ENCODE results near the gene HADHB. TPM values are rescaled to one million over a fixed set of nuclear protein-coding genes. Genes with fewer than 3 reads are reported as not detected.

HADHB gene
- total and polyA plus RNA-seq, 10 of the 15 experiments (the other 5 are each of a cell fraction or from before 2014, with no cell fraction given): 53.7 to 145 (median 85.5) TPM

- peak; percentile 29; the same call in 1 of the 2 replicates for TF ChIP-seq MXI1 (IDR thresholded peaks at IDR 0.05; ENCODE audit: low read depth, low read length)
- TF ChIP-seq RAD51 (IDR thresholded peaks at IDR 0.05): peak; percentile 80
Measured at GRCh38 chr2:26245231-26245732, 543 bp downstream of the HADHB start (continued).

- BruUV-seq (replicated peaks): no TSS peak
- peak overlapping the region; percentile 82 for H3K4me2 ChIP-seq (ENCODE audit: control insufficient read depth, insufficient read depth)
- no peak overlapping the region for H2AFZ ChIP-seq (ENCODE audit: control insufficient read depth, low read depth, low read length)
- H3K79me2 ChIP-seq (ENCODE audit: control insufficient read depth, insufficient read depth, low read length): peaks cover 92% of the 10 kb centered on the region
- H3K36me3 ChIP-seq (ENCODE audit: control insufficient read depth in 2 of 2, insufficient read depth in 2 of 2, low read length in 1 of 2): no peaks in the 10 kb centered on the region
- ATAC-seq: peak; percentile 70
- H3K4me1 ChIP-seq (ENCODE audit: control insufficient read depth, insufficient read depth, low read length): peaks cover 16% of the 10 kb centered on the region
- H3K27me3 ChIP-seq (replicated peaks in 1 of 2; ENCODE audit: control insufficient read depth in 2 of 2, insufficient read depth in 2 of 2, low read length in 1 of 2): no peaks in the 10 kb centered on the region
- ChIA-PET SMC1A (ENCODE audit: uncharacterized antibody, unreplicated experiment) (interaction anchor here (0.6 to 8.9 kb wide), 13 partner anchors 8 to 953 kb away, joined by 3 to 71 read pairs (median 5); partner anchors contain the start of gene ADGRF3), RAD21 (ENCODE audit: unreplicated experiment) (interaction anchor here (0.8 to 4.9 kb wide), 6 partner anchors 21 to 101 kb away, joined by 4 to 41 read pairs (median 5); partner anchors contain the start of genes ADGRF3 and SELENOI), POLR2A (interaction anchor here (0.5 to 5.1 kb wide), 11 partner anchors 15 to 1135 kb away, joined by 3 to 35 read pairs (median 6); partner anchors contain the start of genes ADGRF3, RAB10, SELENOI and ZNF513), CTCF (interaction anchor here (1.0 to 2.9 kb wide), 5 partner anchors 14 to 224 kb away, joined by 3 to 12 read pairs (median 4); no protein-coding TSS in a partner anchor)
- in situ Hi-C loops (cut with MboI) (no loop called here), intact Hi-C loops (cut with micrococcal nuclease; ENCODE audit: unreplicated experiment) (loop anchor here (2.0 kb wide), 1 partner anchor 85 kb away; no protein-coding TSS in a partner anchor)
- peak overlapping the region; percentile 92 for H3K4me3 ChIP-seq
- H3K9me3 ChIP-seq (replicated peaks; ENCODE audit: control insufficient read depth, insufficient read depth, low read length): no peaks in the 10 kb centered on the region; the same call in 2 of the 3 replicates
- no peaks in the 10 kb centered on the region for H4K20me1 ChIP-seq (ENCODE audit: control insufficient read depth, insufficient read depth)
- H3K9ac ChIP-seq (ENCODE audit: control insufficient read depth, insufficient read depth, low read length): peak overlapping the region; percentile 94
- FAIRE-seq: peak; percentile 61
- peak; percentile 53 for DNase-seq (ENCODE audit: low read depth, low spot score)
- TF ChIP-seq ZBED1 (IDR thresholded peaks at IDR 0.05; ENCODE audit: borderline replicate concordance): peak; percentile 27; the same call in 1 of the 2 replicates
- TF ChIP-seq JUNB (IDR thresholded peaks at IDR 0.05): peak; percentile 63; the same call in 1 of the 2 replicates
- peak; percentile 71; the same call in 1 of the 2 replicates for TF ChIP-seq IRF4 (IDR thresholded peaks at IDR 0.05; ENCODE audit: low read depth, low read length)
- TF ChIP-seq SPI1 (IDR thresholded peaks at IDR 0.05; ENCODE audit: borderline replicate concordance, insufficient read depth, low read depth, low read length): no peak
- peak; percentile 71 for TF ChIP-seq PBX3 (IDR thresholded peaks at IDR 0.05; ENCODE audit: insufficient replicate concordance, low read depth, low read length)
- no peak for TF ChIP-seq MXI1 (IDR thresholded peaks at IDR 0.05; ENCODE audit: low read depth, low read length)
- 0 out of 2 replicates have a peak, but pooled peaks have one; percentile 61 for TF ChIP-seq MTA3 (IDR thresholded peaks at IDR 0.05; ENCODE audit: borderline replicate concordance, low read length)
- TF ChIP-seq BCL11A (IDR thresholded peaks at IDR 0.05; ENCODE audit: low read depth, low read length): peak; percentile 26; the same call in 1 of the 2 replicates
- TF ChIP-seq BHLHE40 (IDR thresholded peaks at IDR 0.05; ENCODE audit: borderline replicate concordance in 1 of 2, low read depth in 2 of 2, low read length in 1 of 2): peak; percentile 34 to 54; a peak in 1 of 4 replicates
- peak; percentile 91 for TF ChIP-seq PKNOX1 (IDR thresholded peaks at IDR 0.05)
- TF ChIP-seq NFIC (IDR thresholded peaks at IDR 0.05; ENCODE audit: low read depth, low read length): 0 out of 2 replicates have a peak, but pooled peaks have one; percentile 47
- TF ChIP-seq BACH1 (IDR thresholded peaks at IDR 0.05; ENCODE audit: borderline replicate concordance): no peak
- TF ChIP-seq ETV6 (conservative IDR thresholded peaks at IDR 0.05 in 1 of 2, IDR thresholded peaks at IDR 0.05 in 1 of 2; ENCODE audit: borderline replicate concordance in 1 of 2, low read depth in 1 of 2): peak in 1 of 2 experiments; percentile 47; a peak in 1 of 4 replicates
- TF ChIP-seq GABPA (IDR thresholded peaks at IDR 0.05; ENCODE audit: low read depth): 0 out of 2 replicates have a peak, but pooled peaks have one; percentile 16
- WGBS (ENCODE audit: insufficient coverage, insufficient replicate concordance, low lambda C conversion rate, missing lambda C conversion rate): 0% methylated on average over 3 of the region's 3 CpGs
- H3K27ac ChIP-seq (ENCODE audit: control insufficient read depth, insufficient read depth): peak overlapping the region; percentile 96
Measured at GRCh38 chr2:26245810-26246209, 1.1 kb downstream of the HADHB start.
